ENCODE results near the gene FOXO1. TPM values are rescaled to one million over a fixed set of nuclear protein-coding genes. Genes with fewer than 3 reads are reported as not detected.

The FOXO1 gene
- total RNA-seq, 4 donors from 2014 or later = 117 to 250 (median 159) TPM

DNA sequence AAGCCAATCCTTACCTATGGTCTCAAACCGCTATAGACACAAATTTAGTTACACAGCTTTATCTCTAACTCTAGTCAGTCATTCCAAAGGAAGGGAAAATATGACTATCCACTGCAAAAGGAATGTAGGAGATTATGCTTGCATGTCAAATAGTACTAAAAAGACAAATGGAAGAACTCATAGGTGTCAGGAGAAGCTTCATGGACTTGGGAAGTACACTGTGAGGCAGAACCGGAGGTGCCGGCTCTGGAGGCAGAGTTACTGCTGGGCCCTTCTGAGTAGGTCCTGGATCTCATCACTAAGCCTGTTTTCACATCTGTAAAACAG lies 97.5 kb downstream of the FOXO1 start:
- in situ Hi-C loops (cut with MboI; ENCODE audit: low sequenced_read_pairs in 4 of 4) = no loop called here
- DNase-seq (no peak), ATAC-seq (no peak)

DNA sequence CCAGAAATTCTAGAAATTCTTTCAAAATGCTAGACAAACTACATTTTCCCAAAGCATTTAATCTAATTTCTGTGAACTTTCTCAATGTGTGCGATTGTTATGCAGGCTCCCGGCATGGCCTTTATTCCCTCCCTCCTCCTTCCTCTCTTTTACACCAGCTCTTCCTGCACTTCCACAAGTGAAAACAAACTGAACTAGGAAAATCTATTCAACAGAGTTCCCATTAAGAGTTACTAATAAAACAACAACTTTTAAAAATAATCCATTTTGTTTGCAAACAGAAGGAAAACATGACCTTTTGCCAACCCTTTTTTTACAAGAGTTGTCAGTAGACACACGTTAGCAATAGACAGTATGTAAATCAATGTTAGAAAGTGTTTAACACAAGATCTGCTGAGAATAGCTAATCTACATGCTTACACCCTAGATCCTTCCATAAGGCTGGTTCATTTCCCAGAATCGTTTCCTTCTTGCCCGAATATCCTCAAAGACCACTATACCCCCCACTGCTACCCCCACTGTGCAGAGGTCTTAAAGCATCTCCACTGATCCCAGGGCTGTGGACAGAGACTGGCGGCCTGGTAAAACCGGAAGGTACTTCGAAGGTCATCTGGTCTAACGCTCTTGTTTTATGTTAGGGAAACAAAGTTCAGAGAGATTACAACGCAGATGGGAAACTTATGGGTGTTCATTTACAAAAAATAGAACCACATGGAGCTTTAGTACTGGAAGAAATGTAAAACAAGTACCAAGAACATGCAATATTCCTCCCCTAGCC lies 98.0 kb downstream of the FOXO1 start:
- no peaks in the 10 kb centered on the region for H3K36me3 ChIP-seq
- H3K27me3 ChIP-seq = no peaks in the 10 kb centered on the region
- in situ Hi-C loops (cut with MboI; ENCODE audit: low sequenced_read_pairs in 4 of 4) = no loop called here
- no peak for TF ChIP-seq POLR2A (IDR thresholded peaks at IDR 0.05)
- TF ChIP-seq, protein P1, sequence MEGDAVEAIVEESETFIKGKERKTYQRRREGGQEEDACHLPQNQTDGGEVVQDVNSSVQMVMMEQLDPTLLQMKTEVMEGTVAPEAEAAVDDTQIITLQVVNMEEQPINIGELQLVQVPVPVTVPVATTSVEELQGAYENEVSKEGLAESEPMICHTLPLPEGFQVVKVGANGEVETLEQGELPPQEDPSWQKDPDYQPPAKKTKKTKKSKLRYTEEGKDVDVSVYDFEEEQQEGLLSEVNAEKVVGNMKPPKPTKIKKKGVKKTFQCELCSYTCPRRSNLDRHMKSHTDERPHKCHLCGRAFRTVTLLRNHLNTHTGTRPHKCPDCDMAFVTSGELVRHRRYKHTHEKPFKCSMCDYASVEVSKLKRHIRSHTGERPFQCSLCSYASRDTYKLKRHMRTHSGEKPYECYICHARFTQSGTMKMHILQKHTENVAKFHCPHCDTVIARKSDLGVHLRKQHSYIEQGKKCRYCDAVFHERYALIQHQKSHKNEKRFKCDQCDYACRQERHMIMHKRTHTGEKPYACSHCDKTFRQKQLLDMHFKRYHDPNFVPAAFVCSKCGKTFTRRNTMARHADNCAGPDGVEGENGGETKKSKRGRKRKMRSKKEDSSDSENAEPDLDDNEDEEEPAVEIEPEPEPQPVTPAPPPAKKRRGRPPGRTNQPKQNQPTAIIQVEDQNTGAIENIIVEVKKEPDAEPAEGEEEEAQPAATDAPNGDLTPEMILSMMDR (IDR thresholded peaks at IDR 0.05 in 4 of 5, conservative IDR thresholded peaks at IDR 0.05 in 1 of 5) = no peak
- intact Hi-C loops (cut with DNase I; ENCODE audit: low total_unique reads) = no loop called here
- peaks cover 75 to 98% of the 10 kb centered on the region in 2 donors for H3K4me1 ChIP-seq
- peak overlapping the region in 1 of 4 donors; percentile 6 for H3K4me3 ChIP-seq
- no peak for DNase-seq
- peak overlapping the region; percentile 22 to 48 (median 34) for H3K27ac ChIP-seq
- no peaks in the 10 kb centered on the region for H3K9me3 ChIP-seq
- no peak for ATAC-seq

More for the DNA sequence above, 97.5 kb downstream of the FOXO1 start:
- TF ChIP-seq POLR2A (IDR thresholded peaks at IDR 0.05) = no peak
- TF ChIP-seq, protein P1 (IDR thresholded peaks at IDR 0.05 in 4 of 5, conservative IDR thresholded peaks at IDR 0.05 in 1 of 5) = no peak
- intact Hi-C loops (cut with DNase I; ENCODE audit: low total_unique reads) = no loop called here
- Histone ChIP-seq H3K36me3 (no peaks in the 10 kb centered on the region), H3K27ac (peak overlapping the region; percentile 22 to 48 (median 34)), H3K27me3 (no peaks in the 10 kb centered on the region), H3K4me1 (peaks cover 75 to 98% of the 10 kb centered on the region in 2 donors), H3K4me3 (no peak overlapping the region), H3K9me3 (no peaks in the 10 kb centered on the region)

DNA sequence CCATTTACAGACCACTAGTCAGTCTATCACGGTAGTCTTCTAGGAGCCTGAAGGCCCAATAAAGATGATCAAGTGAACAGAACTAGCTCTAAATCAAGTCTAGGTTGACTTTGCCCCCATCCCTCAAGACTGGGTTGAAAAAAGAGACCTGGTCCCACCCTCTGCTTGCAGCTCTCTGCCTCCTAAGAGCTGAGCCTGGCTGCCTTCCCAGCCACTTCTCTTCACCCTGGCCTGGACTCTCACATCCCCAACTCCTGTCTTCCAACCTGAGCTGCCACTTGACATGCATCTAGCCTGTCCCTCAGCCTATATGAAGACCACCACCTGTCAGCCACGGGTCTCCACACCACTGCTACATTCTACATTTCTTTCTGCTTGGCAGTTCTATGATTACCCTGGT lies 99.6 kb downstream of the FOXO1 start:
- in situ Hi-C loops (cut with MboI; ENCODE audit: low sequenced_read_pairs in 4 of 4) = no loop called here
- ATAC-seq = no peak

DNA sequence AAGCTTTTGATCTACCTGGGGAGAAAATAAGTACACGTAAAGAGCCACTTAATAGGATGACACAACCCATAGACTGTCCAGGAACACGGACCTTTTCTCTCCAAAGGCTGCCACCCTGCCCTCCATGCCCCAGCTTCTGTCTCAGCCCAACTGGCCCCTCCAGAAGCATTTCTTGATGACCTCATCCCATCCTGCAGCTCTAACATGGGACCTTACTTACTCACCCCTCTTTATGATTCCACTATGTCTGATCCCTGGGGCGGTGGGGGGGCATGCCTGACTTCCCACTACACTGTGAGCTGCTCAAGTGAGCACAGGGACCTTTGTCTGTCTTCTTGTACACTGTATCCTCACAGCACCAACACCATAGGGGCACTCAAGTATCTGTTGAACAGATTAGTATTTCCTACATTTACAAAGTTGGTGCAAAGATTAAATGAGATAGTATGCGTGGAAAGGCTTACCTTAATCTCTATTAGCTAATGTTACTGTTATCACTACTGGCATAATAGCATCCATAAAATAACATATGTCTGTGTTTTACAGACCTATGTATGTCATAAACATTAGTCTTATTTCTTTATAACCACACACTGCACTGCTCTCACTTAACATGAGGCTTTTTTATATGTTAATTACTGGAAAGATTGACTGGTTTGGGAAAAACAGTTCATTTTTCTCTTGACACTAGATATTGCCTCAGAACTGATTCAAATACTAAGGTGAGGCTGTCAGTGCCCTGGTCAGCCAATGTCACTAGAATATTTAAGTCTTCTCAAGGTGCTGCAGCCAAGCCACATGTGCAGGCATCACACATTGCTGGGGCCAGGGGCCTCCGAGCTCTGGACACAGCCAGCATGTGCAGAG lies 100.9 kb downstream of the FOXO1 start:
- Histone ChIP-seq H3K36me3 (peaks cover 0 to under 1% of the 10 kb centered on the region in 2 donors), H3K4me3 (no peak overlapping the region), H3K9me3 (no peaks in the 10 kb centered on the region), H3K4me1 (peaks cover 87 to 93% of the 10 kb centered on the region in 2 donors), H3K27me3 (no peaks in the 10 kb centered on the region), H3K27ac (peak overlapping the region; percentile 72 to 78 (median 75))
- TF ChIP-seq POLR2A (IDR thresholded peaks at IDR 0.05) = no peak
- TF ChIP-seq, protein P1 (IDR thresholded peaks at IDR 0.05 in 4 of 5, conservative IDR thresholded peaks at IDR 0.05 in 1 of 5) = no peak
- DNase-seq (no peak), ATAC-seq (no peak)
- intact Hi-C loops (cut with DNase I; ENCODE audit: low total_unique reads) = no loop called here
- in situ Hi-C loops (cut with MboI; ENCODE audit: low sequenced_read_pairs in 4 of 4) = no loop called here

More for the DNA sequence above, 99.6 kb downstream of the FOXO1 start:
- Histone ChIP-seq H3K4me1 (peaks cover 82 to 97% of the 10 kb centered on the region in 2 donors), H3K9me3 (no peaks in the 10 kb centered on the region), H3K36me3 (no peaks in the 10 kb centered on the region), H3K27me3 (no peaks in the 10 kb centered on the region), H3K4me3 (no peak overlapping the region), H3K27ac (peak overlapping the region in 3 of 4 donors; percentile 29 to 75 (median 72))
- intact Hi-C loops (cut with DNase I; ENCODE audit: low total_unique reads) = no loop called here
- TF ChIP-seq, protein P1 (IDR thresholded peaks at IDR 0.05 in 4 of 5, conservative IDR thresholded peaks at IDR 0.05 in 1 of 5) = no peak
- no peak for TF ChIP-seq POLR2A (IDR thresholded peaks at IDR 0.05)
- no peak for DNase-seq

All from gastrocnemius medialis (tissue), 4 donors.